Measurements from ENCODE around the gene ABCA9.
"Not testable (repeated sequence)": the region's sequence is repeated elsewhere in the genome, so short reads cannot be mapped to it uniquely, and the experiment has no call there.

ABCA9 gene

GRCh38 chr17:68944435-68945035, 116.2 kb downstream of the ABCA9 start:
- DNase-seq = no peak

- not testable (repeated sequence) for DNase-seq
These were observed 116.9 kb downstream of the ABCA9 start for GRCh38 chr17:68943812-68944182.

GRCh38 chr17:68943123-68943811, 117.5 kb downstream of the ABCA9 start:
- no peak for DNase-seq

- no peak for DNase-seq
These were observed 118.3 kb downstream of the ABCA9 start for GRCh38 chr17:68942389-68942788.

GRCh38 chr17:68941761-68942160, 119.0 kb downstream of the ABCA9 start:
- DNase-seq = no peak

- DNase-seq = no peak
These were observed 121.5 kb downstream of the ABCA9 start for GRCh38 chr17:68939195-68939594.

GRCh38 chr17:68937890-68938514, 122.7 kb downstream of the ABCA9 start:
- no peak for DNase-seq

GRCh38 chr17:68927516-68927915, 133.2 kb downstream of the ABCA9 start:
- no peak for DNase-seq

- no peak for DNase-seq
These were observed 135.7 kb downstream of the ABCA9 start for GRCh38 chr17:68924793-68925720.

All from fibroblast of skin of right biceps (primary cell).